Fibroblast of mammary gland (primary cell): ENCODE measurements around the gene PRR23E.

Experiments
- DNase-seq: peaks from one replicate; pipeline ENCODE4 v3.0.0-alpha.2; 2010; ENCODE audit warnings: low read depth
- H3K4me3 ChIP-seq: 2 replicates; pipeline ENCODE4 v1.5.1; 2011; ENCODE audit warnings: low read depth, mild to moderate bottlenecking, low read length, moderate library complexity; ENCODE audit not compliant: control insufficient read depth
- CTCF ChIP-seq: conservative IDR thresholded peaks from 2 replicates; pipeline ENCODE4 v1.5.1; 2011; ENCODE audit warnings: low read depth, low read length, inconsistent platforms; ENCODE audit not compliant: control insufficient read depth, insufficient read depth

The PRR23E gene

DNA sequence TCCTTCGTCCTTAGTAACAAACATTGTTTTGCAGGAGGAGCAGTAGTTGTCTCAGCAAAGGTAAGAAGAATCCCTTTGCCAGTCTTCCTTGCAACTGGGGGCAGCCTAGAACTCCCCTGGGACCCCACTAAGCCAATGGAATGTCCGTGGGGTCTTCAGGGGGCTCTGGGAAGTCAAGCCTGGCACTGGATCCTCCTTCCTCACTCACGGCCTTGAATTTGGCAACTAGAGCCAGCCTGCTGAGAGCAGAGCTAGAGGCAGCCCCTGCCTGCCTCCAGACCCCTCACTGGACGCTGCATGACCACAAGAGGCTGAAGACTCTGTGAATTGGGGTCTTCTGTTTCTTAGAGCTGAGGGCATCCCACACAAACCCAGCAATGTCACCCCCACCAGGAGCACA, 18.6 kb upstream of the PRR23E start:
- no peak overlapping the region for H3K4me3 ChIP-seq
- TF ChIP-seq CTCF, result no peak
- no peak for DNase-seq

DNA sequence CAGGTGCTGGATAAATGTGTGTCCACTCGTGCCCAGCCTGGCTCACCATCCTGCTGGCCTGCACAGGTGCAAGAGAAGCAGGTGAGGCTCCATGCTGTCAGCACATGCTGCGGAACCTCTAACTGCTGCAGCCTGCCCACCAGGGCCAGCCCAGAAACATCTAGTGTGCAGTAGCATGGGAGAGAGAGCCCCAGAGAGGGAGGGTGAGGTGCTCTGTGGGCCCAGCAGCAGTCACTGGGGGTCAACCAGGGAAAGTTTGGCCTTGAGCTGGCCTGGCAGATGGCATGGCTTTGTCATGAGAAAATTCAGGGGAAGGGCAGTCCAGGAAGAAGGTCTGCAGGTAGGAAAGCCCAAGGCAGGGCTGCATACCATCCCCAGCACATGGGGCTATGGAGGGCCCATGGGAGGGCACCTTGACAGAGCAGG, 18.2 kb upstream of the PRR23E start:
- TF ChIP-seq CTCF, result no peak
- DNase-seq, result no peak
- no peak overlapping the region for H3K4me3 ChIP-seq

- no peak overlapping the region for H3K4me3 ChIP-seq
- no peak for DNase-seq
- TF ChIP-seq CTCF, result no peak
These were observed 17.7 kb upstream of the PRR23E start for GRCh38 chr3:127175272-127175671.

DNA sequence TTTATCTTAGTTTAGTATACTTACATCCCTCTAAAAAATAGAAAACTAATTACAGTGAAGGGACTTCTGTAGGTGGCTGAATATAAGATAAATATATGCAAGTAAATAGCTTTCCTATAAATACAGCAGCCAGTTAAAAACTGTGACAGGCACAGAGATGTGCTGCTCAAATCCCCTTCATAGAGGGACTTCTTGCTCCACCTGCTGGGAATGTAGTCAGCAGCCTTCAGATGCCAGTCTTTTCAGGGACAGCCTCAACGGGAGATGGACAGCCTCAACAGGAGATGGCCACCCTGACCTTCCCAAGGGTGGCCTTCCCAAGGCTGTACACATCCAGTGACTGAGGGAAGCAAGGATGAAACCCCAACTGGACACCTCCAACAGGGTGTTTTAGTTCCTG, 15.7 kb upstream of the PRR23E start:
- peak; percentile 16 for TF ChIP-seq CTCF
- DNase-seq, result peak; percentile 21
- H3K4me3 ChIP-seq, result no peak overlapping the region

GRCh38 chr3:127180859-127181258, 12.1 kb upstream of the PRR23E start:
- no peak for TF ChIP-seq CTCF
- H3K4me3 ChIP-seq, result no peak overlapping the region
- no peak for DNase-seq

DNA sequence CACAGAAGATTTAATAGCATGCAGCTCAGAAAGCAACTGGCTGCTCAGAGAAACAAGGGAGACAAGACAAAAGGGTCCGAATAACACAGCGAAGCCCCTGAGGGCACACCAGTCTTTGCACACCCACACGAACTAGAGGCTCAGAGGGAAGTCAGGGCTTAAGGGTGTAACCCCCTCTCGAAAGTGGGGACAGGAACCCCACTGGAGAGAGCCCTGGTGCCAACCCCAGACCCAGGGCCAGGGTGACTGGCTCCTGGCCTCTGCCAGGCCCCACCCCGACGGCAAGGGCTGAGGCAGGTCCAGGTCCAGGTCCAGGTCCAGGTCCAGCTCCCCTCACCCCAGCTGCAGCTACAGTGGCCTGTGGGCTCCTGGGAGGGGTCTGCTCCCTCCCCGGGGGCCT, 10.5 kb upstream of the PRR23E start:
- TF ChIP-seq CTCF, result no peak
- H3K4me3 ChIP-seq, result no peak overlapping the region
- no peak for DNase-seq
